Measurements from ENCODE around the gene IFIT1.
A peak's percentile ranks its signal among the peaks of the same experiment; 100 is the strongest.
"Not testable (repeated sequence)": the region's sequence is repeated elsewhere in the genome, so short reads cannot be mapped to it uniquely, and the experiment has no call there.

The IFIT1 gene

GRCh38 chr10:89403043-89403442 is 10.6 kb downstream of the IFIT1 start:
- DNase-seq, result no peak

DNA sequence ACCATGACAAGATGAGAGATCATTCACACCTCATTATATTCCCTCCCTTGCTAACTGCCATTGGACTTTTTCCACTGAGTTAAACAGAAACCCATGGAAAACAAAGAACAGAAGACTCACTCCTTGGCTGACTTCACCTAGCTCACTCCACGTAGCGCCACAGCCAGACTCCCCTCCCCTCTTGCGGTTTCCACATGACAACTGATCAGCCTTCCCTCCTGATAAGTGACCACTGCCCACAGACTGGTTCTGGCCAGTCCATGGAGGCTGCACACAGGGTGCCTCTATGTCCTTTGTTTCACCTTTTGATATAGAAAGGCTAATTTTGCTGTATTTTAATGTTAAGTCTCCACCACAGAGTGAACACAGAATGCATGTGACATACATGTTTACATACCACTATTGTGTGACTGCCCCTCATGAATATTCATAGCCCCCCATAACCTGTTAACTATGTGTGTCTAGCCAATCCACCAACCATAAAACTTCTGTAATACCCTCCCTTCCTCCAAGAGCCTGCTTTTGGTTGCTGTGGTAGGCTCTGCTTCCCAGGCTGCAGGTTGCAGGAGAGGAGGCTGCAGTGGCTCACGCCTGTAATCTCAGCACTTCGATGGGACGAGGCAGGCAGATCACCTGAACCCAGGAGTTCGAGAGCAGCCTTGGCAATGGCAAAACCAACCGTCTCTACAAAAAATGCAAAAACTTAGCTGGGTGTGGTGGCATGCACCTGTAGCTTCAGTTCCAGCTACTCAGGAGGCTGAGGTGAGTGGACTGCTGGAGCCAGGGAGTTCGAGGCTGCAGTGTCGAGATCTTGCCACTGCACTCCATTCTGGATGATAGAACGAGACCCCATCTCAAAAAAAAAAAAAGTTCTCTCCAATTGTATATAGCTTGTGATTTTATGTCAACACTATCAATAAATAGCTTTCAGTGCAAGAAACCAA is 12.0 kb downstream of the IFIT1 start:
- no peak for DNase-seq

DNA sequence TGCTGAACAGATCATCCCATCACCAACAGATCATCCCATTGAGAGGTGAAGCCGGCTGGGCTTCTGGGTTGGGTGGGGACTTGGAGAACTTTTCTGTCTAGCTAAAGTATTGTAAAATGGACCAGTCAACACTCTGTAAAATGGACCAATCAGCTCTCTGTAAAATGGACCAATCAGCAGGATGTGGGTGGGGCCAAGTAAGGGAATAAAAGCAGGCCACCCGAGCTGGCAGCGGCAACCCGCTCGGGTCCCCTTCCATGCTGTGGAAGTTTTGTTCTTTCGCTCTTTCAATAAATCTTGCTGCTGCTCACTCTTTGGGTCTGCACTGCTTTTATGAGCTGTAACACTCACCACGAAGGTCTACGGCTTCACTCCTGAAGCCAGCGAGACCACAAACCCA is 13.8 kb downstream of the IFIT1 start:
- not testable (repeated sequence) for DNase-seq

DNA sequence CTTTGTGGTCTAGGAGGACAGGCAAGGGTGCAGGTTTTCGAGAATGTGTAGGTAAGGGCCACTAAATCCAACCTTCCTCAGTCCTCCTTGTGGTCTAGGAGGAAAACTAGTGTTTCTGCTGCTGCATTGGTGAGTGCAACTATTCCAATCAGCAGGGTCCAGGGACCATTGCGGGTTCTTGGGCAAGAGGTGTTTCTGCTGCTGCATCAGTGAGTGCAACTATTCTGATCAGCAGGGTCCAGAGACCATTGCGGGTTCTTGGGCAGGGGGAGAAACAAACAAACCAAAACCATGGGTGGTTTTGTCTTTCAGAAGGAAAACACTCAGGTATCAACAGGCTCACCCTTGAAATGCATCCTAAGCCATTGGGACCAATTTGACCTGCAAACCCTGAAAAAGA is 15.4 kb downstream of the IFIT1 start:
- DNase-seq, result not testable (repeated sequence)

- DNase-seq, result not testable (repeated sequence)
These were observed 16.9 kb downstream of the IFIT1 start for GRCh38 chr10:89409282-89409681.

- not testable (repeated sequence) for DNase-seq
These were observed 18.1 kb downstream of the IFIT1 start for GRCh38 chr10:89410551-89410950.

DNA sequence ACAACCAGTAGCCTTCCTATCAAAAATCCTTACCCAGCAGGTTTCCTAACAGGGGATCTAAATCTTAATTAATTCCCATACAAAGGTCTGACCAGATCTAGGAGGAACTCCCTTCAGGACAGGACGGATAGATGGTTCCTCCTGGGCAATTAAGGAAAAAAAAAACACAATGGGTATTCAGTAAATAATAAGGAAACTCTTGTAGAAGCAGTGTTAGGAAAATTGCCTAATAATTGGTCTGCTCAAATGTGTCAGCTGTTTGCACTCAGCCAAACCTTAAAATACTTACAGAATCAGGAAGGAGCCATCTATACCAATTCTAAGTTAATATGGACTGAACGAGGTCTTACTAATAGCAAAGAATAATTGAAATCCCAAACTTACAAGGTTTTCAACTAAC is 18.7 kb downstream of the IFIT1 start:
- not testable (repeated sequence) for DNase-seq

- DNase-seq, result peak; percentile 43
These were observed 19.9 kb downstream of the IFIT1 start for GRCh38 chr10:89412276-89412675.

GRCh38 chr10:89413398-89413912 is 21.0 kb downstream of the IFIT1 start:
- DNase-seq, result no peak

DNA sequence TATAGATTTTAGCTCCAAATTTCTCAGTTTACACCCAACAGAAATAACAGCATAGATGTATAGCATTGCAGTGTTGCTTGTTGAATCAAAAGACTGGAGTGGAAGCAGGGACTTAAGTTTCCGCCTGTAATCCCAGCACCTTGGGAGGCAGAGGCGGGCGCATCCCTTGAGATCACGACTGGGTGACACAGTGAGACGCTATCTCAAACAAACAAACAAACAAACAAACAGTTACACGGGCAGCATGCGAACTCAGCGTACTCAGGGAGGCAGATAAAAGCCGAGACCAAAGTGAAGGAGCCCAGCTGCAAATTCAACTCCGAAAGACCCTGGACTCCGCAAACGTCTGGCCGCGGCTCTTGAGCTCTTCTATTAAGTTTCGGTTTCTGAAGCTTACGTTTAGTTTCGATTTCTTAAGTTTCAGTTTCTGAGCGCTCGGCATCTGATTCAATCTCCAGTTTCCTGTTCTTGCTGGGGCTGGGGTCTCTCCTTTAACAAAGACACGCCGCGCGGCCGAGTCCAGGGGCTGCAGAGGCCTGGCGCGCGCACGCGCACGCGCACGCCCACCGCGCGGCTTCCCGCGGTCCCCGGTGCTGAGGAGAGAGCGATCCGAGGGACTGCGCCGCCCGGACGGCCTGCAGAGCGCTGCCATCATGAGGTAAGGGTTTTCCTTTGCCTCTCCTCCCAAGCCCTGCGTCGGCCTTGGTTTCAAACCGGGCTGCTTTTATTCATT is 21.9 kb downstream of the IFIT1 start, which contains the start of gene IFIT5:
Gene IFIT5, plus strand, starts transcription at position 423 of the 733 bp plus-strand sequence. Its CDS starts 231 bp downstream, at position 654.
- DNase-seq, result peak; percentile 67

DNA sequence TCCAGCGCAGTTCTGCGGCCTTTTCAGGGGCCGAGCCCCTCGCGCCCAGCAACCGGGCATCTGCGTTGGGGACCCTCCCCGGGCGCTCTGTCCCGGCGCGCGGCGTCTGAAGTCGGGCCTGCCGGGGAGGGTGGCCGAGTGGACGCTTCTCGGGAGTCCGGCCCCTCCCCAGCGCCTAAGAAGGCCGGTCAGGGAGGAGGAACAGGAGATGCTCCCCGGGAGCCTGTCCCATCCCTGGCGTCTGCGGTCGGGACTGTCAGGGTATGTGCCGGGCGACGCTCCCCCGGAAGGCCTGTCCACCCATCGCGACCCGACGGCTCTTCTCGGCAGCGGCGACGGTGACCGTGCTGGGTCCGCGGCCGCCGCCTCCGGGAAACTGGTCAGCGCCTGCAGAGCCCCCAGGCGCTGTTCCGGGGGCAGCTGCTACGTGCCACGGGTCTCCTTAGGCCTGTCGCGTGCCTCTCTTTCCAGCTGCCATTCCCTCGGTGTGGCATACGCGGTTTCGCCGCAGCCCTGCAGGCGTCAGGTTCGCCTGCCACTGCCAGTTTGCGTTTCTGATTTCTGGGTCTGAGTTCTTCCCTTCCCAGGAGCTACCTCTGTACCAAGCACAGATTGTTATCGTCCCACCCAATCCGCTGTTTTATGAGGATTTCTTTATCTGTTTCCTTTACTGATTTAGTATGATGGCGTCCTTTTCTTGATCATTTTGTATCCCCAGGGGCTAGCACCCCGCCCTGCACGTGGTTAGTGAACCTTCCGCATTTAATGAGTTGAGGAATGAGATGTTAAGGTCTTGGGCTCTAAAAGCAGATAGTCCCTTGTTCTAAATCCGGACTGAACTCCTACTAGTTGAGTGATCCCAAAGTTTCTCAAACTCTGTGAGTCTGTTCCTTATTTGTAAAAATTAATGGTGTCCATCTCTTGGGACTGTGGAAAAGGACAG is 22.7 kb downstream of the IFIT1 start:
- DNase-seq, result no peak

GRCh38 chr10:89416465-89416864 is 24.0 kb downstream of the IFIT1 start:
- DNase-seq, result no peak

DNA sequence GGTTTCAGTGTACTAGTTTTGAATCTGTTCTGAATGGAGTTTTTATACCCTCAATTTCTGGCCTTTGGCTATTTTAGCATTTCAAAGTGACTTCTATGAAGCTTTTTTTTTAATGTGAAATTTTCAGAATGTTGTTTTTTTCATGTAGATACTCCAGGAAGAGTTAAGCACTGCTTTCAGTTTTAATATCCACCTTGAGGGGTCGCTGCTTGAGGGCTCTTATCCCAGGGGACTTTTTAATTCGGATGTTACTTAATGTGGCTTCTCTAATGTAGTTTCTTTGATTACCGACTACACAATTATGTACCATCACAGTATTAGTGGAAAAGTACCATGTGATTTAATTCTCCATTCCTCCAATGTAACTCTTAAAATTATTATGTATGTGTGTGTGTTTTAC is 27.1 kb downstream of the IFIT1 start:
- no peak for DNase-seq

DNA sequence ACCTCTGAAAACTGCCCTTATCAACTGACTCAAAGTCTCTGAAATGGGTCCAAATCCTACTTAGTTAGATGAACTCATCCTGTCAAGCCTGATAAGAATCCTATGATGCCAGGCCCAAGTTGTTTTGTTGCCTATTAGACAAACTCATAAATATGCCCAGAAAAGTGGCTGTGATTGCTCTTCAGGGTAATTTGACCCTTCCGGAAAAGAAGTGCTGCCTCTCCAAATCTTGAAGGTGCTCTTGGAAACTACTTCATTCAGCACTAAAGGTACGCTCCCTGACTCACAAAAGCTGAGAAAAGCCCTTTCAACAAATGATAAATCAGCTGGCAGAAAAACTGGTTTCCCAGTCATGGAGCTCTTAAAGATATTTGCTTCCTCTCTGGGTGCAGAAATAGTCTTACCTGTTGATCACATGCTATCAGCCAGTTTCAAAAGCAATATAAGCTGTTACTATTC is 28.6 kb downstream of the IFIT1 start:
- no peak for DNase-seq

DNA sequence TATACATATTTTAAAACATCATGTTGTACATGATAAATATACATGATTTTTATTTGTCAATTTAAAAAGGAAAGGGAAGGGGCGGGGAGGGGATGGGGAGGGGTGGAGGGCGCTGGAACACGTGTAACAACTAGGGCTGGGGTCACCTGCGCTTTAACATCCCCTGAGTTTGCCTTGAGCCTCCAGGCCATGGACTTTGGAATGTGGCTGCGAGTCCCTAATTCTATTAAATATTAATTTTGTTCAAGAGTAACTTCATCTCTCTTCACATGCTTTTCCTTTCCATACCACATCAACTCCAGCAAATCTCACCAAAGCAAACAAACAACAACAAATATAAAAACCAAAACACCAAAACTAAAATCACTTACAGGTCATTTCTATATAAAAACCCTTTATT is 32.6 kb downstream of the IFIT1 start:
- no peak for DNase-seq

- DNase-seq, result no peak
These were observed 33.9 kb downstream of the IFIT1 start for GRCh38 chr10:89426230-89426868.

GRCh38 chr10:89427629-89428028 is 35.2 kb downstream of the IFIT1 start:
- no peak for DNase-seq

DNA sequence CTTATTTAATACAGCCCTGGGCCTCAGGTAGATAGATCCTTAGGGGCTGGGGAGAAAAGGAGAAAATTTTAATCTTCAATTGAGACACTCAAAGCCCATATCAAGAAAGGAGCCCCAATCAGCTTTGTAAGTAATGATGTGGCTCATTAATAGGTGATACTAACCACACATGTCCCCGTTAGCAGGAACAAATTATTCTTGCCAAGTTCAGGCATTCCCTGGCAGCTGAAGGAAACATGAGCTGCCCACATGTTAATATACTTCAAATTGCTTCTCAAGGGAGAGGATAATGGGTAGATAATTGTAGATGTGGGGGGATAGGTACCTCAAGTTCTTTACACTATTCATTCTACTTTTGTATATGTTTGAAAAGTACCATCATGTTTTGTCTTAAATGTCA is 36.5 kb downstream of the IFIT1 start:
- DNase-seq, result no peak

GRCh38 chr10:89431977-89432376 is 39.6 kb downstream of the IFIT1 start:
- DNase-seq, result no peak

GRCh38 chr10:89438525-89438924 is 46.1 kb downstream of the IFIT1 start:
- DNase-seq, result no peak

GRCh38 chr10:89440226-89441009 is 48.0 kb downstream of the IFIT1 start:
- no peak for DNase-seq

Data from CD4-positive, alpha-beta T cell treated with Interleukin-15 for 1 hour (primary cell).